ENCODE measurements around the gene GRM8. TPM values are rescaled to one million over a fixed set of nuclear protein-coding genes. Genes with fewer than 3 reads are reported as not detected.

The GRM8 gene
- total RNA-seq, 6 experiments from 2014 or later = not detected

GRCh38 chr7:126700807-126701604 is 551.7 kb downstream of the GRM8 start:
- Mint-ChIP-seq H3K36me3 (ENCODE audit: low read depth) (no peaks in the 10 kb centered on the region), H3K4me3 (peak overlapping the region; percentile 41), H3K4me1 (ENCODE audit: low read depth) (peaks cover 29% of the 10 kb centered on the region), H3K27me3 (ENCODE audit: insufficient read depth) (no peaks in the 10 kb centered on the region; the same call in none of the 2 replicates), H3K9me3 (no peaks in the 10 kb centered on the region), H3K27ac (peak overlapping the region; percentile 73)
- peak; percentile 91 for DNase-seq
- no peak for TF ChIP-seq CTCF (IDR thresholded peaks at IDR 0.05)

- Mint-ChIP-seq H3K4me3 (no peak overlapping the region), H3K4me1 (ENCODE audit: low read depth) (peaks cover 29% of the 10 kb centered on the region), H3K27me3 (ENCODE audit: insufficient read depth) (no peaks in the 10 kb centered on the region; the same call in none of the 2 replicates), H3K27ac (no peak overlapping the region), H3K36me3 (ENCODE audit: low read depth) (no peaks in the 10 kb centered on the region), H3K9me3 (no peaks in the 10 kb centered on the region)
- no peak for TF ChIP-seq CTCF (IDR thresholded peaks at IDR 0.05)
- no peak for DNase-seq
Observed at GRCh38 chr7:126699707-126700106, 553.0 kb downstream of the GRM8 start.

GRCh38 chr7:126698909-126699308 is 553.8 kb downstream of the GRM8 start:
- Mint-ChIP-seq H3K36me3 (ENCODE audit: low read depth) (no peaks in the 10 kb centered on the region), H3K9me3 (no peaks in the 10 kb centered on the region), H3K4me1 (ENCODE audit: low read depth) (peaks cover 29% of the 10 kb centered on the region), H3K4me3 (no peak overlapping the region), H3K27me3 (ENCODE audit: insufficient read depth) (no peaks in the 10 kb centered on the region; the same call in none of the 2 replicates), H3K27ac (no peak overlapping the region)
- no peak for TF ChIP-seq CTCF (IDR thresholded peaks at IDR 0.05)
- no peak for DNase-seq

- no peak for DNase-seq
- no peaks in the 10 kb centered on the region for H3K36me3 Mint-ChIP-seq (ENCODE audit: low read depth)
- H3K27ac Mint-ChIP-seq = no peak overlapping the region
- H3K27me3 Mint-ChIP-seq (ENCODE audit: insufficient read depth) = no peaks in the 10 kb centered on the region; the same call in none of the 2 replicates
- no peak overlapping the region for H3K4me3 Mint-ChIP-seq
- no peaks in the 10 kb centered on the region for H3K9me3 Mint-ChIP-seq
- no peak for TF ChIP-seq CTCF (IDR thresholded peaks at IDR 0.05)
- H3K4me1 Mint-ChIP-seq (ENCODE audit: low read depth) = peaks cover 29% of the 10 kb centered on the region
Observed at GRCh38 chr7:126698446-126698845, 554.3 kb downstream of the GRM8 start.

GRCh38 chr7:126696256-126697038 is 556.3 kb downstream of the GRM8 start:
- Mint-ChIP-seq H3K36me3 (ENCODE audit: low read depth) (no peaks in the 10 kb centered on the region), H3K9me3 (no peaks in the 10 kb centered on the region; the same call in 1 of the 2 replicates), H3K27me3 (ENCODE audit: insufficient read depth) (no peaks in the 10 kb centered on the region; the same call in none of the 2 replicates), H3K4me3 (no peak overlapping the region), H3K4me1 (ENCODE audit: low read depth) (peaks cover 10% of the 10 kb centered on the region), H3K27ac (no peak overlapping the region)
- no peak for TF ChIP-seq CTCF (IDR thresholded peaks at IDR 0.05)
- DNase-seq = no peak
